ENCODE data around the gene HYDIN.

DNA sequence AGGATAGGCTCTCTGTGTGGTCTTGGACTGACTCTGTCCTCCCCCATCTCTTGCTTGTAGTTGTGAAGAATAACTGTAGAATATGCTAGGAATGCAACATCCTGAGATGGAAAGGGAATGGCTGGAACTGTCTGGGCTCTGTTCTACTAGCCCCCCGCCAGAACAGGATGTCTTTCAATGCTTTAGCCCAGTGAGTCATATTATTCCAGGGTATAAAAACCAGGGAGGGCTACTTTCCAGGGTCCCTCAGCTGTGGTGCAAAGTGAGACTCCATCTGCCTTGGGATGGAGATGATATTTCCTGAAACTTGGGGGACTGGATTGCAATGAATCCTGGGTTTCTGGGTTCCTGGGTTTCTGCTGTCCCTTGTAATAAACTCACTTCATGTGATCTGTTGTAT, 32.1 kb downstream of the HYDIN start:
- TF ChIP-seq, protein P1, sequence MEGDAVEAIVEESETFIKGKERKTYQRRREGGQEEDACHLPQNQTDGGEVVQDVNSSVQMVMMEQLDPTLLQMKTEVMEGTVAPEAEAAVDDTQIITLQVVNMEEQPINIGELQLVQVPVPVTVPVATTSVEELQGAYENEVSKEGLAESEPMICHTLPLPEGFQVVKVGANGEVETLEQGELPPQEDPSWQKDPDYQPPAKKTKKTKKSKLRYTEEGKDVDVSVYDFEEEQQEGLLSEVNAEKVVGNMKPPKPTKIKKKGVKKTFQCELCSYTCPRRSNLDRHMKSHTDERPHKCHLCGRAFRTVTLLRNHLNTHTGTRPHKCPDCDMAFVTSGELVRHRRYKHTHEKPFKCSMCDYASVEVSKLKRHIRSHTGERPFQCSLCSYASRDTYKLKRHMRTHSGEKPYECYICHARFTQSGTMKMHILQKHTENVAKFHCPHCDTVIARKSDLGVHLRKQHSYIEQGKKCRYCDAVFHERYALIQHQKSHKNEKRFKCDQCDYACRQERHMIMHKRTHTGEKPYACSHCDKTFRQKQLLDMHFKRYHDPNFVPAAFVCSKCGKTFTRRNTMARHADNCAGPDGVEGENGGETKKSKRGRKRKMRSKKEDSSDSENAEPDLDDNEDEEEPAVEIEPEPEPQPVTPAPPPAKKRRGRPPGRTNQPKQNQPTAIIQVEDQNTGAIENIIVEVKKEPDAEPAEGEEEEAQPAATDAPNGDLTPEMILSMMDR (IDR thresholded peaks at IDR 0.05): no peak
- no peak for TF ChIP-seq POLR2AphosphoS5 (IDR thresholded peaks at IDR 0.05)
- no peak for TF ChIP-seq POLR2A (IDR thresholded peaks at IDR 0.05)
